ENCODE data around the gene EXTL1.
"Not testable (repeated sequence)": the region's sequence is repeated elsewhere in the genome, so short reads cannot be mapped to it uniquely, and the experiment has no call there.

Gene EXTL1, protein sequence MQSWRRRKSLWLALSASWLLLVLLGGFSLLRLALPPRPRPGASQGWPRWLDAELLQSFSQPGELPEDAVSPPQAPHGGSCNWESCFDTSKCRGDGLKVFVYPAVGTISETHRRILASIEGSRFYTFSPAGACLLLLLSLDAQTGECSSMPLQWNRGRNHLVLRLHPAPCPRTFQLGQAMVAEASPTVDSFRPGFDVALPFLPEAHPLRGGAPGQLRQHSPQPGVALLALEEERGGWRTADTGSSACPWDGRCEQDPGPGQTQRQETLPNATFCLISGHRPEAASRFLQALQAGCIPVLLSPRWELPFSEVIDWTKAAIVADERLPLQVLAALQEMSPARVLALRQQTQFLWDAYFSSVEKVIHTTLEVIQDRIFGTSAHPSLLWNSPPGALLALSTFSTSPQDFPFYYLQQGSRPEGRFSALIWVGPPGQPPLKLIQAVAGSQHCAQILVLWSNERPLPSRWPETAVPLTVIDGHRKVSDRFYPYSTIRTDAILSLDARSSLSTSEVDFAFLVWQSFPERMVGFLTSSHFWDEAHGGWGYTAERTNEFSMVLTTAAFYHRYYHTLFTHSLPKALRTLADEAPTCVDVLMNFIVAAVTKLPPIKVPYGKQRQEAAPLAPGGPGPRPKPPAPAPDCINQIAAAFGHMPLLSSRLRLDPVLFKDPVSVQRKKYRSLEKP

DNA sequence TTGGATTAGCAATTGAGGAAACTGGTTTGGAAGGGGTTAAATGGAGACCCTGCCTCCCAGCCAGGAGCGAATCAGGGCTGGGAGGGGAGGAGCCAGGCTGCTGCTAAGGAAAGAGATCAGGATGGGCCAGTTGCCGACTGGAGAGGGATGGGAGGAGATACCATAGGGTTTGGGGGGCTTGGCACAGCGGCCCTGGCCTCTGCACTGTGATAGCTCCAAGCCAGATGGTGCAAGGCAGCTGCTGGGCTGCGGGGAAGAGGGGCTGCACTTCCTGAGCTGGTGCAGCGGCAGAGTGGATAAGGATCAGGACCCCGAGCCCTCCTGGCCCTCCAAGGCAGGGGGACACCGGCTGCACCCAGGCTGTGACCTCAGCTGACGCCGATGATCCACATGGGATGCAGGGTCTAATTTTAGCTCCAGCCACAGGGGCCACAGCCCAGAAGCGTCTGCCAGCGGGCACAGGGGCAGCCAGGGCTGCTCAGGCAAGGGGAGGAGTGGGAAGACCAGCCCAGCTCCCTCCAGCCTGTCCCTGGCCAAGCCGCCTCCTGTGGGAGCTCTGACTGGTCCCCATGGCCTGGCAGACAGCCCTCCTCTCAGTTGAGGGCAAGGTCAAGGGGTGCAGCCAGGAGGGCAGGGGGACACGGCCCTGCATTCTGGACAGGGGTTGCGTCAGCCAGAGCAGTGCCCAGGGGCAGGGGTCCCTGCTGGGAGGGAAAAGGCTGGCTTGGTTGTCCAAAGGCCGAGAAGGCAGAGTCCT lies at the start of gene EXTL1:
EXTL1 (plus strand) TSS at position 129 of the 757 bp plus-strand sequence. CDS start 872 bp downstream, outside the sequence.
- Histone ChIP-seq H3K27me3 (ENCODE audit: control insufficient read depth, insufficient read depth, low read length) (no peaks in the 10 kb centered on the region), H3K27ac (ENCODE audit: low read depth, low read length) (no peak within 1 kb of the TSS), H3K4me3 (ENCODE audit: low read length) (peak within 1 kb of the TSS; percentile 24), H3K4me1 (ENCODE audit: control insufficient read depth, insufficient read depth, low read length) (no peaks in the 10 kb centered on the region), H3K36me3 (ENCODE audit: control insufficient read depth, insufficient read depth, low read length) (no peaks in the 10 kb centered on the region), H3K9ac (ENCODE audit: low read length) (no peak within 1 kb of the TSS)

DNA sequence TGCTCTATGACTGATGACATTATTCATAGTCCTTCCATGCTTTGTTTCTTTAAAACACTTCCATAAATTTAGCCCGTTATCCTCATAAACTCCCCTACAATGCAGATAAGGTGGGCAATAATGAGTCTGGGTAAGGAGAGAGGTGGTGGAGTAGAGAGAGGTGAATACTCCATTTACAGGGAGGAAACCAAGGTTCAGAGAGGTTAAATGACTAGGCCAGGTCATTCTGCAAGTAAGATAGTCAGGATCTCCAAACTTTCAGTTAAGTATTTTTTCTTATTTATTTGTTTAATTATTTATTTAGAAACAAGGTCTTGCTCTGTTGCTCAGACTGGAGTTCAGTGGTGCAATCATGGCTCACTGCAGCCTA lies 49.8 kb upstream of the EXTL1 start:
- peaks cover 8% of the 10 kb centered on the region for H3K36me3 ChIP-seq (ENCODE audit: control insufficient read depth, insufficient read depth, low read length)
- H3K27me3 ChIP-seq (ENCODE audit: control insufficient read depth, insufficient read depth, low read length), result no peaks in the 10 kb centered on the region
- no peak overlapping the region for H3K4me3 ChIP-seq (ENCODE audit: low read length)
- H3K9ac ChIP-seq (ENCODE audit: low read length), result no peak overlapping the region
- H3K4me1 ChIP-seq (ENCODE audit: control insufficient read depth, insufficient read depth, low read length), result no peaks in the 10 kb centered on the region
- H3K27ac ChIP-seq (ENCODE audit: low read depth, low read length), result no peak overlapping the region

DNA sequence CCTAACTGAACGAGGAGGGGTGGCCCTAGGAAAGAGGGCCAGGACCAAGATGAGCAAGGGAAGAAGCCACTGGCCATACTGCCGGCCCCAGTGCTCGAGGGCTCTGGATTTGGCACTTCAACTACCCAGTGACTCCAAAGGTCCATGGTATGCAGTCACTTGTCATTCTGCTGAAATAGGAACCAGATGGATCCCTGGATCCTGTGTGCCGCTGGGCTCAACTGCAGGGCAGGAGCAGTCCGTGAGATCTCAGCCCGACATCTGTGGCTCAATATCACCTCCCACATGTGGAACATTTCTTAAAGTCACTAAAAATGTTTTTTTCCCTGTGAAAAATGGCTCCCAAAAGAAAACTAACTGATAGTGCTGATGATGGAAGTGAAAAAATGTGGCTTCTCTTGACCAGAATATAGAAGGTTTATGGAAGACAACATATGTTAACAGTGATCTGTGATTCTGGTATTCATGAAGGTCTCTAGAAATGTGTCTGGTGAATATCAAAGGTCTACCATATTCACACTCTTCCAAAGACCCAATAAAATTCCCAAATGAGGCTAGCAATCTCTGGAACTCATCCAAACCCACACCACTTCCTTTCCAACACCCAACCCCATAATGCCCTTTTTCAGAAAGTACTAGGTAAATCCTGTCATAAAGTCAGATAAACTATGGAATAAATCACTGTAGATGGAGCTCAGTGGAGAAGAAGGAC lies 47.8 kb upstream of the EXTL1 start:
- Histone ChIP-seq H3K36me3 (ENCODE audit: control insufficient read depth, insufficient read depth, low read length) (peaks cover 12% of the 10 kb centered on the region), H3K27me3 (ENCODE audit: control insufficient read depth, insufficient read depth, low read length) (no peaks in the 10 kb centered on the region), H3K9ac (ENCODE audit: low read length) (no peak overlapping the region), H3K4me3 (ENCODE audit: low read length) (no peak overlapping the region), H3K4me1 (ENCODE audit: control insufficient read depth, insufficient read depth, low read length) (no peaks in the 10 kb centered on the region), H3K27ac (ENCODE audit: low read depth, low read length) (no peak overlapping the region)

DNA sequence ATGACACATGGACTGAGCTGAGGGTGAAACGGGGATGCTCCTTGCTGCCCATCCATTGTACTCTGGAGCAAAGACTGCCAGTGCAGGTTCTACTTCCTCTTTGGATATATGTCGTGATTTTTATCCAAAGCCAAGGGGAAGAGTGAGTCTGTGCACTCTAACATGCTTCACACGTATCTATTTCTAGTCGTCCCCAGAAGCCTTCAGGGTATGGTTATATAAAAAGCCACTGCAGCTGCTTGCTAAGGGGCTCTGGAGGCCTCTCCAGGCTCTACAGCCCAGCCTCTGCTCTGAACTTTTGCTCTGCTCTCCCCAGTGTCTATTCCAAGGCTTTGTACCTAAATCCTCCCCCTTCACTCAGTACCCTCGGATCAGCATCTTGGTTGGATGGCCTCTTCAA lies 43.8 kb upstream of the EXTL1 start:
- Histone ChIP-seq H3K36me3 (ENCODE audit: control insufficient read depth, insufficient read depth, low read length) (peaks cover 22% of the 10 kb centered on the region), H3K27ac (ENCODE audit: low read depth, low read length) (no peak overlapping the region), H3K4me3 (ENCODE audit: low read length) (no peak overlapping the region), H3K4me1 (ENCODE audit: control insufficient read depth, insufficient read depth, low read length) (no peaks in the 10 kb centered on the region), H3K9ac (ENCODE audit: low read length) (no peak overlapping the region), H3K27me3 (ENCODE audit: control insufficient read depth, insufficient read depth, low read length) (no peaks in the 10 kb centered on the region)

DNA sequence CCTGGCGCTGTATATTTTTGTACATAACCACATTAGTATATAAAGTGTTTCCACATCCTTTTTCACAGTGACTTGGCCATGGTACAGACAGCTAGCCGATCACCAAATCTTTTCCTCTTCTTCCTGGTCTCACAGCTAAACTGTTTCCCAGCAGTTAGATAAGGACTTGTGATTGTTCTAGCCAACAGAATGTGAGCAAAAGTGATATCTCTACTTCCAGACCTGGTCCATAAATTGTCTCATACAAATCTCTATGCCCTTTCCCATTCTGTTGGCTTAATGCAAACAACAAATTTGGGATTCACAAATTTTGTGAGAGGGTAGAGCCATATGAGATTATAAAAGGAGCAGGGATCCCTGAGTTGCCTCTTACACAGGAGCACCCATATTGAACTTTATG lies 43.2 kb upstream of the EXTL1 start:
- Histone ChIP-seq H3K4me3 (ENCODE audit: low read length) (no peak overlapping the region), H3K27me3 (ENCODE audit: control insufficient read depth, insufficient read depth, low read length) (no peaks in the 10 kb centered on the region), H3K9ac (ENCODE audit: low read length) (no peak overlapping the region), H3K4me1 (ENCODE audit: control insufficient read depth, insufficient read depth, low read length) (no peaks in the 10 kb centered on the region), H3K36me3 (ENCODE audit: control insufficient read depth, insufficient read depth, low read length) (peaks cover 23% of the 10 kb centered on the region), H3K27ac (ENCODE audit: low read depth, low read length) (no peak overlapping the region)

DNA sequence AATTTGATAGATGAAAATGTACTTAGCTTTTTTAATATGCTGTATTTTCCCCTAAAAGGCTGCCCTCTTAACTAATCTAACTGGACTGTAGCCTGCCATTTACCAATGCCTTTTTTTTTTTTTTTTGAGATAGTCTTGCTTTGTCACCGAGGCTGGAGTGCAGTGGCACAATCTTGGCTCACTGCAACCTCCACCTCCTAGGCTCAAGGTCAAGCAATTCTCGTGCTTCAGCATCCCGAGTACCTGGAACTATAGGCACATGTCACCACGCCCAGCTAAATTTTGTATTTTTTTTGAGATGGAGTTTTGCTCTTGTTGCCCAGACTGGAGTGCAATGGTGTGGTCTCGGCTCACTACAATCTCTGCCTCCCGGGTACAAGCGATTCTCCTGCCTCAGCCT lies 42.4 kb upstream of the EXTL1 start:
- Histone ChIP-seq H3K27me3 (ENCODE audit: control insufficient read depth, insufficient read depth, low read length) (no peaks in the 10 kb centered on the region), H3K9ac (ENCODE audit: low read length) (no peak overlapping the region), H3K27ac (ENCODE audit: low read depth, low read length) (no peak overlapping the region), H3K4me3 (ENCODE audit: low read length) (no peak overlapping the region), H3K4me1 (ENCODE audit: control insufficient read depth, insufficient read depth, low read length) (no peaks in the 10 kb centered on the region), H3K36me3 (ENCODE audit: control insufficient read depth, insufficient read depth, low read length) (peaks cover 26% of the 10 kb centered on the region)

DNA sequence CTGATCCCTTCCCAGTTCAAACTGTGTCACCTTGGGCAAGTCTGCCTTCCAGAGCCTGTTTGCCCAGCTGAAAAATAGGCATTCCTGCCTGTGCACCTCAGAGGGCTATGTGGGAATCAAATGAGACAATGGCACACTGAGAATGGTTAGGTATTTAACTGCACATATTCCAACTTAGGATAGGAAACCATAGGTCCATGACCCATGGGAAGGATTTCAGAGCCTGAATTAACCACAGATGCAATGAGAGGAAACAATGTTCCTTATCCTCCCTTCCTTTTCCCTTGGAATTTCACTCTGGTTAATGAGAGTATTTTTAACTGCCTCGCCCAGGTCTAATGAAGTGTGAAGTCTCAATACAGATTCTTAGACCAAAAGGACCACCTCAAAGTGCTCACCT lies 36.4 kb upstream of the EXTL1 start:
- Histone ChIP-seq H3K4me1 (ENCODE audit: control insufficient read depth, insufficient read depth, low read length) (no peaks in the 10 kb centered on the region), H3K36me3 (ENCODE audit: control insufficient read depth, insufficient read depth, low read length) (peaks cover 35% of the 10 kb centered on the region), H3K4me3 (ENCODE audit: low read length) (no peak overlapping the region), H3K9ac (ENCODE audit: low read length) (no peak overlapping the region), H3K27ac (ENCODE audit: low read depth, low read length) (no peak overlapping the region), H3K27me3 (ENCODE audit: control insufficient read depth, insufficient read depth, low read length) (no peaks in the 10 kb centered on the region)

DNA sequence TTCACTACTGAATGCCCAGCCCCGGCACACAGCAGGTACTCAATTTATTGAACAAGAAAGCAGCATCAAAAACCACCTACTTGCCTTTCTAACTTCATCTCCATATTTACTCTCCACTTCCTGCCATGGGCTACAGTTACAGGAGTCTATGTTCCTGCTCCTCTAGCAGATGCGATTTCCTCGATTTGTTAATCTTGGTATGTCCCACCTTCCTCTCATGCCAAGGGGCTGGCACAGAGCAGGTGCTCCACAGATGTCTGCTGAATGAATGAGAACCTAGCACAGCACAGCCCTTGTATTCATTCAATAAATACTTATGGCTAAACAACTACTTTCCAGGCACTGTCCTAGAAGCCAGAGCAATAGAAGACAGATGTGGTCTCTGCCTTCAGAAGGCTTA lies 35.9 kb upstream of the EXTL1 start:
- Histone ChIP-seq H3K4me3 (ENCODE audit: low read length) (no peak overlapping the region), H3K36me3 (ENCODE audit: control insufficient read depth, insufficient read depth, low read length) (peaks cover 35% of the 10 kb centered on the region)

DNA sequence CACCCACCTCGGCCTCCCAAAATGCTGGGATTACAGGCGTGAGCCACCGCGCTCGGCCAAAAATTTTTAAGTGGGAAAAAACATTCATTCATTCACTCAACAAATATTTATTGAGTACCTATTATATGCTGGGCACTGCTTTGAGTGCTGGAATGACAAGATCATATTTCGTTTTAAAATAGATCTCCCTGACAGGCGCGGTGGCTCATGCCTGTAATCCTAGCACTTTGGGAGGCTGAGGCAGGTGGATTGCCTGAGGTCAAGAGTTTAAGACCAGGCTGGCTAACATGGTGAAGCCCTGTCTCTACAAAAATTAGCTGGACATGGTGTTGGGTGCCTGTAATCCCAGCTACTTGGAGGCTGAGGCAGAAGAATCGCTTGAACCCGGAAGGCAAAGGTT lies 34.8 kb upstream of the EXTL1 start:
- not testable (repeated sequence) for H3K27ac ChIP-seq (ENCODE audit: low read depth, low read length); H3K4me1 ChIP-seq (ENCODE audit: control insufficient read depth, insufficient read depth, low read length); H3K27me3 ChIP-seq (ENCODE audit: control insufficient read depth, insufficient read depth, low read length); H3K4me3 ChIP-seq (ENCODE audit: low read length); H3K9ac ChIP-seq (ENCODE audit: low read length)
- H3K36me3 ChIP-seq (ENCODE audit: control insufficient read depth, insufficient read depth, low read length), result peaks cover 34% of the 10 kb centered on the region

More for the DNA sequence above, 35.9 kb upstream of the EXTL1 start:
- no peak overlapping the region for H3K27ac ChIP-seq (ENCODE audit: low read depth, low read length)
- H3K4me1 ChIP-seq (ENCODE audit: control insufficient read depth, insufficient read depth, low read length), result no peaks in the 10 kb centered on the region
- H3K27me3 ChIP-seq (ENCODE audit: control insufficient read depth, insufficient read depth, low read length), result no peaks in the 10 kb centered on the region
- no peak overlapping the region for H3K9ac ChIP-seq (ENCODE audit: low read length)

DNA sequence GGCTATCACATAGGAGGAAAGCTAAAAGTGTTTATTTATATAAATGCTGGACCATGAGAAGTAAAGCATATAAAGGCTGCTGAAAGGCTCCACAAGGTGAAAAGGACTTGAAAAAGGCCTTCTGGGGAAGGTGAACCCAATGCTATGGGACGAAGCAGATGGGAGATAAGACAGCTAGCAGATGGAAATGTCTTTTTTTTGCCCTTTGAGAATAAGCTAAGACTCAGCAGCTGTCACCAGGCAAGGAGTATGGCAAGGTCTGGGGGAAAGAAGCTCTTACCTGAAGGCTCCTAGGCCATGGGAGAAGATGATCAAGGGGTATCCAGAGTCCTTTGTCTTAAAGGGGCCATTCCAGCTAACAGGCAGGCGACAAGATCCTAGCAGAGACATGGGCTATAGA lies 33.6 kb upstream of the EXTL1 start:
- Histone ChIP-seq H3K4me1 (ENCODE audit: control insufficient read depth, insufficient read depth, low read length) (no peaks in the 10 kb centered on the region), H3K36me3 (ENCODE audit: control insufficient read depth, insufficient read depth, low read length) (peaks cover 26% of the 10 kb centered on the region), H3K9ac (ENCODE audit: low read length) (no peak overlapping the region), H3K4me3 (ENCODE audit: low read length) (no peak overlapping the region), H3K27ac (ENCODE audit: low read depth, low read length) (no peak overlapping the region), H3K27me3 (ENCODE audit: control insufficient read depth, insufficient read depth, low read length) (no peaks in the 10 kb centered on the region)

DNA sequence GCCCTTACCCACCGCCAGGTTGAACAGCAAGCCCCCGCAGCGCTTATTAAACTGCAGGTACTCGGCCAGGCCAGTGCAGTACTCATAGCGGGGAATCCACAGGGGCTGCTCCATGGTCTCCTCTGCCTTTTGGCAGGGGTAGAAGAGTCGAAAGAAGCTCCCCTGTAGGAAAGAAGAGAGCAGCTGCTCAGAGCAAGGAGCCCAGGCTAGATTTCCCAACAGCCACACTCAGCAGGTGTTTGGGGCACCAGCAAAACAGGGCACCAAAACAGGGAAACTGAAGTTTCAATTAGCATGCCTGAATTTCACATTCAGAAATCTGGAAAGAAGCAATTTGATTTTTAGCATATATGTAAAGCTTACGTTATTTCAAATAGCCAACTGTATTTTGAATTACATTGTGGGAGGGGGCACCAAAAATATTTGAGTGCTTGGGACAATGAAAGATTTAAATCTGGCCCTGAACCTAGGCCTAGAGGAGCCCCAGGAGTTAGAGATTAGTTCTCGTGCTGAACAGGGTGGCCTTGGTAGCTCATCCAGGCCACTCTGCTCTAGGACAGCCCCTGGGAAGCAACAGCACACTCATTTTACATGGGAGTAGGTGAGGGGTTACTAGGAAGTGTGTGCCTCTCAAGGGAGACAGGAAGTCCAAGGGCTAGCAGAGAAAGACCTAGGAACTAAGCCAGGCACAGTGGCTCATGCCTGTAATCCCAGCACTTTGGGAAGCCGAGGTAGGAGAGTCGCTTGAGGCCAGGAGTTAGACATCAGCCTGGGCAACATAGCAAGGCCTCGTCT lies 31.9 kb upstream of the EXTL1 start:
- no peaks in the 10 kb centered on the region for H3K4me1 ChIP-seq (ENCODE audit: control insufficient read depth, insufficient read depth, low read length)
- peaks cover 17% of the 10 kb centered on the region for H3K36me3 ChIP-seq (ENCODE audit: control insufficient read depth, insufficient read depth, low read length)
- no peaks in the 10 kb centered on the region for H3K27me3 ChIP-seq (ENCODE audit: control insufficient read depth, insufficient read depth, low read length)
- H3K27ac ChIP-seq (ENCODE audit: low read depth, low read length), result no peak overlapping the region
- H3K9ac ChIP-seq (ENCODE audit: low read length), result no peak overlapping the region
- H3K4me3 ChIP-seq (ENCODE audit: low read length), result no peak overlapping the region
